Neural cell (in vitro differentiated cells): ENCODE measurements around the gene PFKFB4.

ENCODE experiments used
- CTCF ChIP-seq: fragments of 450-650 bp; IDR thresholded peaks from 2 replicates; pipeline ENCODE4 v1.5.1; 2014; ENCODE audit warnings: antibody characterized with exemption, mild to moderate bottlenecking, moderate library complexity; ENCODE audit not compliant: poor library complexity, severe bottlenecking
- EP300 ChIP-seq: fragments of 450-650 bp; conservative IDR thresholded peaks from 2 replicates; pipeline ENCODE4 v1.6.1; 2014; ENCODE audit warnings: antibody characterized with exemption, mild to moderate bottlenecking, moderate library complexity; ENCODE audit not compliant: poor library complexity, severe bottlenecking
- EZH2 ChIP-seq: fragments of 200-600, 300-800 bp; shearing (Covaris generic), sonication (generic); IDR thresholded peaks from 2 replicates; pipeline ENCODE4 v1.6.1; 2014; ENCODE audit warnings: antibody characterized with exemption, low read length, borderline replicate concordance, mild to moderate bottlenecking; ENCODE audit not compliant: insufficient read depth, poor library complexity, severe bottlenecking
- TAF1 ChIP-seq: IDR thresholded peaks from 2 replicates; pipeline ENCODE4 v1.6.1; 2012; ENCODE audit warnings: low read depth

- TF ChIP-seq CTCF (no peak), TAF1 (no peak), EZH2 (no peak), EP300 (no peak)
Observed at GRCh38 chr3:48564667-48565066, 8.1 kb upstream of the PFKFB4 start.
